Astrocyte of the spinal cord (primary cell): Measurements from ENCODE around the gene CD47.

Experiments used
- DNase-seq: peaks from one replicate; pipeline ENCODE4 v3.0.0; 2011; ENCODE audit warnings: low read depth, low spot score
- H3K4me3 ChIP-seq: 2 replicates; pipeline ENCODE4 v1.5.1; 2011; ENCODE audit warnings: low read depth, mild to moderate bottlenecking, low read length, moderate library complexity
- in situ Hi-C: cut with HindIII; loops from 2 replicates; pipeline ENCODE4 v1.10.0; 2017; ENCODE audit warnings: low sequenced_read_pairs
- TF ChIP-seq, protein P1 (sequence below): IDR thresholded peaks from 2 replicates; pipeline ENCODE4 v1.5.1; 2012; ENCODE audit warnings: low read depth, mild to moderate bottlenecking, low read length, inconsistent platforms

CD47 gene

GRCh38 chr3:108117241-108117775, 26.5 kb upstream of the CD47 start:
- DNase-seq: no peak
- TF ChIP-seq, protein P1, sequence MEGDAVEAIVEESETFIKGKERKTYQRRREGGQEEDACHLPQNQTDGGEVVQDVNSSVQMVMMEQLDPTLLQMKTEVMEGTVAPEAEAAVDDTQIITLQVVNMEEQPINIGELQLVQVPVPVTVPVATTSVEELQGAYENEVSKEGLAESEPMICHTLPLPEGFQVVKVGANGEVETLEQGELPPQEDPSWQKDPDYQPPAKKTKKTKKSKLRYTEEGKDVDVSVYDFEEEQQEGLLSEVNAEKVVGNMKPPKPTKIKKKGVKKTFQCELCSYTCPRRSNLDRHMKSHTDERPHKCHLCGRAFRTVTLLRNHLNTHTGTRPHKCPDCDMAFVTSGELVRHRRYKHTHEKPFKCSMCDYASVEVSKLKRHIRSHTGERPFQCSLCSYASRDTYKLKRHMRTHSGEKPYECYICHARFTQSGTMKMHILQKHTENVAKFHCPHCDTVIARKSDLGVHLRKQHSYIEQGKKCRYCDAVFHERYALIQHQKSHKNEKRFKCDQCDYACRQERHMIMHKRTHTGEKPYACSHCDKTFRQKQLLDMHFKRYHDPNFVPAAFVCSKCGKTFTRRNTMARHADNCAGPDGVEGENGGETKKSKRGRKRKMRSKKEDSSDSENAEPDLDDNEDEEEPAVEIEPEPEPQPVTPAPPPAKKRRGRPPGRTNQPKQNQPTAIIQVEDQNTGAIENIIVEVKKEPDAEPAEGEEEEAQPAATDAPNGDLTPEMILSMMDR: no peak
- in situ Hi-C loops: no loop called here
- H3K4me3 ChIP-seq: no peak overlapping the region

DNA sequence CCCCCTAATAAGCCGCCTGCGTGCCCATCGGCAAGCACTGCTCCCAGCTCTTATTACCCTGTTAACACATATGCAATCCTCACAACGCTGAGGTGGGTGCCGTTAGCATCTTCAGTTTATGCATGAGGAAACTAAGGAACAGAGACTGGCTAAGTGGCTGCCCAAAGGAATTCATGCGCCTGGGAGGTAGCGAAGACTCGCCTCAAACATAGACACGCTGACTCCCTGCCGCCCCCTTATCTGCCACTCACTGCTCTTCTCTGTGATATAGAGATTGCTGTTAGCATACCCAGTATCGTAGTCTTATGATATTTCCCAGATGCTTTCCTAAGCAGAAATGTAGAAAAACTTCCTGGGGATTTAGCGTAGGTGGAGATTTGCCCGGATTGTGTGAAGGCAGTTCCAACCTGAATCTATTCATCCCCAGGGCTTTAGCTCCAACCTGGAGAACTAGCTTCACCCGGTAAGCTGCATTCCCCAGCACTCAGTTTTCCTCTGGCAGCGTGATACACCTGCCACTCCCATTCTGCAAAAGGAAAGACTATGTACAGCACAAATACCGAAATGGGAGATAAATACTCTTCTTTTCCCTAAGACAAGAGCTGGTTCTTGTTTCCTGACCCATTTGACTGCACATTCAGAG, 23.7 kb upstream of the CD47 start:
- in situ Hi-C loops: no loop called here
- H3K4me3 ChIP-seq: no peak overlapping the region
- DNase-seq: no peak
- TF ChIP-seq, protein P1: no peak

- no peak for DNase-seq
- TF ChIP-seq, protein P1: no peak
- in situ Hi-C loops: no loop called here
- H3K4me3 ChIP-seq: no peak overlapping the region
Measured at GRCh38 chr3:108113975-108114374, 23.1 kb upstream of the CD47 start.

- H3K4me3 ChIP-seq: no peak overlapping the region
- in situ Hi-C loops: no loop called here
- no peak for DNase-seq
- TF ChIP-seq, protein P1: no peak
Measured at GRCh38 chr3:108110934-108111333, 20.1 kb upstream of the CD47 start.

DNA sequence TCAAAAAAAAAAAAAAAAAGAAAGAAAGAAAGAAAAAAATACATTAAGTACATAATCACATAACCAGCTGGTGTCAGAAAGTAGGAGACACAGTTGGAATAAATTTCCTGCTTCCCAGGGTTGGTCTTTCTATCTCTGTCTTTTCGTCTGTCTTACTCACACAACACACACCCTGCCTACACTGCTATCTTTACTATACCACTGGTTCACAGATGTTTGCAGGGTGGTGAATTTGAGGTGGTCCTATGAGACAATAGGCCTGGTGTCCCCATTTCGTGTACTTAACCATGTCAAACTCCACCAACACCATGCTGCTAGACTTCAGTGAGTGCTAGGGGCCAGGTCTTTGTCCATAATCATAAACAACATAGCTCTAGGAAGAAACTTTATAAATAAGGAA, 17.6 kb upstream of the CD47 start:
- TF ChIP-seq, protein P1: no peak
- H3K4me3 ChIP-seq: no peak overlapping the region
- in situ Hi-C loops: no loop called here
- no peak for DNase-seq

DNA sequence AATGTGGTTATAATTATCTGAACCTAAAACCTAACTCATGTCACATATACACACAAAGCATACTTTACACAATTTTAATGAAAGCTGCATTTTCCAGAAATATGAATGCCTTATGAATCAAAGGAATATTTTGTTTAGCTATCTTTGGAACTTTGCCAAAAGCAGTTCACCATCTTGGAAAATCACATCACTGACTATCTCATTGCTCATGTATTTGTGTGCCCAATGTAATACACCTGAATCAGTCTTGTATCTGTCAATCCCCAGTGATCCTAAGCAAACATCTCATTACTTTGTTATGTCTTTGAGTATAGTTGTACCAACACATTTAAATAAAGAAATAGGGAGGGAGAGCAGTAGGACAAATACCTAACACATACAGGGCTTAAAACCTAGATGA, 15.6 kb upstream of the CD47 start:
- no peak overlapping the region for H3K4me3 ChIP-seq
- TF ChIP-seq, protein P1: no peak
- no peak for DNase-seq
- in situ Hi-C loops: no loop called here
